ENCODE data around the gene SCAMP2. TPM values are rescaled to one million over a fixed set of nuclear protein-coding genes. Genes with fewer than 3 reads are reported as not detected.

The SCAMP2 gene
- total and polyA plus RNA-seq, 2 of the 13 experiments (the other 11 are each of a cell fraction or from before 2014, with no cell fraction given): 34.8 to 121 TPM

GRCh38 chr15:74889883-74890664 is 16.9 kb upstream of the SCAMP2 start, which contains the start of gene MPI (continued):
- TF ChIP-seq SNAPC4 (CRISPR knock-in tag; IDR thresholded peaks at IDR 0.05) (no peak), ZNF501 (CRISPR knock-in tag; IDR thresholded peaks at IDR 0.05) (peak; percentile 87), XRCC5 (optimal IDR thresholded peaks at IDR 0.05; ENCODE audit: low read length) (no peak), SIN3B (IDR thresholded peaks at IDR 0.05; ENCODE audit: low read length) (no peak), ZNF670 (CRISPR knock-in tag; IDR thresholded peaks at IDR 0.05; ENCODE audit: borderline replicate concordance) (peak; percentile 94), LRRFIP1 (CRISPR knock-in tag; conservative IDR thresholded peaks at IDR 0.05) (no peak), DNMT3B (CRISPR knock-in tag; conservative IDR thresholded peaks at IDR 0.05) (no peak), ZNF441 (CRISPR knock-in tag; IDR thresholded peaks at IDR 0.05; ENCODE audit: borderline replicate concordance) (peak; percentile 56; the same call in 1 of the 2 replicates), KMT2B (CRISPR knock-in tag; IDR thresholded peaks at IDR 0.05) (peak; percentile 79), SKIL (CRISPR knock-in tag; IDR thresholded peaks at IDR 0.05; ENCODE audit: borderline replicate concordance) (0 out of 2 replicates have a peak, but pooled peaks have one; percentile 8), ZNF570 (CRISPR knock-in tag; IDR thresholded peaks at IDR 0.05; ENCODE audit: borderline replicate concordance) (no peak), AHDC1 (CRISPR knock-in tag; IDR thresholded peaks at IDR 0.05; ENCODE audit: borderline replicate concordance) (peak; percentile 72; the same call in 1 of the 2 replicates)

Data from HepG2 (cell line).